Measurements from ENCODE around the gene UBXN10. TPM values are rescaled to one million over a fixed set of nuclear protein-coding genes. Genes with fewer than 3 reads are reported as not detected.

UBXN10 gene
- total and polyA plus RNA-seq, 2 of the 13 experiments (the other 11 are each of a cell fraction or from before 2014, with no cell fraction given): 0.04 to 0.05 TPM

DNA sequence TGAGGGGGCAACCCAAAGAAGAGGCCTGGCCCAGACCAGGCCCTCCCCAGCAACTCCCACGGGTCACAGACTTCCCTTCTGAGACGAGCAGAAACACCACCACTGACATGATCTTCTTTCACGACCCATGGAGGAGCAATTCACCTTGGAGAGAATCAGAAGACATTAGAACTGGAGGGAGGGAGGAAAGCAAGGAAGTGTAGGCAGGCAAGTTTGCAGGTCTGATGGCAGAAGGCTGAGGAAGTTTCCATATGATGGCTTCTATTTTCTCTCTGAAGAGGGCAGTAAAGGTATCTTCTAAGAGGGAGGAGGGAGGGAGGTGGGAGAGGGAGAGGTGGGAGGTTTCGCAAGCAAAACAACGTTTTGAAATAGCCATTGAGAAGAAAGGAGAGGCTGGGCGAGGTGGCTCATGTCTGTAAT is 1.4 kb upstream of the UBXN10 start (continued):
- TF ChIP-seq ZNF615 (CRISPR knock-in tag; IDR thresholded peaks at IDR 0.05; ENCODE audit: borderline replicate concordance) (no peak), PREB (CRISPR knock-in tag; IDR thresholded peaks at IDR 0.05) (no peak), TBP (CRISPR knock-in tag; IDR thresholded peaks at IDR 0.05) (no peak), MXI1 (IDR thresholded peaks at IDR 0.05; ENCODE audit: borderline replicate concordance, low read depth, low read length) (no peak), ATF7 (IDR thresholded peaks at IDR 0.05) (no peak), ATF7 (CRISPR knock-in tag; IDR thresholded peaks at IDR 0.05) (no peak), LCORL (IDR thresholded peaks at IDR 0.05) (no peak), LCORL (CRISPR knock-in tag; IDR thresholded peaks at IDR 0.05) (no peak), ZSCAN21 (CRISPR knock-in tag; IDR thresholded peaks at IDR 0.05; ENCODE audit: borderline replicate concordance) (no peak), ZNF383 (CRISPR knock-in tag; IDR thresholded peaks at IDR 0.05; ENCODE audit: borderline replicate concordance) (no peak), ZNF768 (CRISPR knock-in tag; IDR thresholded peaks at IDR 0.05) (no peak), AKAP8 (CRISPR knock-in tag; IDR thresholded peaks at IDR 0.05) (no peak), ETV5 (CRISPR knock-in tag; IDR thresholded peaks at IDR 0.05; ENCODE audit: borderline replicate concordance) (no peak), MAX (IDR thresholded peaks at IDR 0.05) (no peak), ZNF746 (CRISPR knock-in tag; IDR thresholded peaks at IDR 0.05) (peak; percentile 81; the same call in 1 of the 2 replicates), CCAR2 (optimal IDR thresholded peaks at IDR 0.05; ENCODE audit: low read depth, low read length) (no peak), CEBPG (CRISPR knock-in tag; IDR thresholded peaks at IDR 0.05) (peak; percentile 67), ZNF83 (CRISPR knock-in tag; IDR thresholded peaks at IDR 0.05; ENCODE audit: borderline replicate concordance) (no peak), THAP9 (CRISPR knock-in tag; IDR thresholded peaks at IDR 0.05; ENCODE audit: borderline replicate concordance) (no peak), ETV6 (CRISPR knock-in tag; conservative IDR thresholded peaks at IDR 0.05) (no peak)
- TF ChIP-seq, protein P1, sequence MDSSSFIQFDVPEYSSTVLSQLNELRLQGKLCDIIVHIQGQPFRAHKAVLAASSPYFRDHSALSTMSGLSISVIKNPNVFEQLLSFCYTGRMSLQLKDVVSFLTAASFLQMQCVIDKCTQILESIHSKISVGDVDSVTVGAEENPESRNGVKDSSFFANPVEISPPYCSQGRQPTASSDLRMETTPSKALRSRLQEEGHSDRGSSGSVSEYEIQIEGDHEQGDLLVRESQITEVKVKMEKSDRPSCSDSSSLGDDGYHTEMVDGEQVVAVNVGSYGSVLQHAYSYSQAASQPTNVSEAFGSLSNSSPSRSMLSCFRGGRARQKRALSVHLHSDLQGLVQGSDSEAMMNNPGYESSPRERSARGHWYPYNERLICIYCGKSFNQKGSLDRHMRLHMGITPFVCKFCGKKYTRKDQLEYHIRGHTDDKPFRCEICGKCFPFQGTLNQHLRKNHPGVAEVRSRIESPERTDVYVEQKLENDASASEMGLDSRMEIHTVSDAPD (CRISPR knock-in tag; IDR thresholded peaks at IDR 0.05): no peak
- TF ChIP-seq, protein P2, sequence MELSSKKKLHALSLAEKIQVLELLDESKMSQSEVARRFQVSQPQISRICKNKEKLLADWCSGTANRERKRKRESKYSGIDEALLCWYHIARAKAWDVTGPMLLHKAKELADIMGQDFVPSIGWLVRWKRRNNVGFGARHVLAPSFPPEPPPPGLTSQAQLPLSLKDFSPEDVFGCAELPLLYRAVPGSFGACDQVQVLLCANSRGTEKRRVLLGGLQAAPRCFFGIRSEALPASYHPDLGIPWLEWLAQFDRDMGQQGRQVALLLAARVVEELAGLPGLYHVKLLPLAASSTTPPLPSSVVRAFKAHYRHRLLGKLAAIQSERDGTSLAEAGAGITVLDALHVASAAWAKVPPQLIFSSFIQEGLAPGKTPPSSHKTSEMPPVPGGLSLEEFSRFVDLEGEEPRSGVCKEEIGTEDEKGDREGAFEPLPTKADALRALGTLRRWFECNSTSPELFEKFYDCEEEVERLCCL (CRISPR knock-in tag; IDR thresholded peaks at IDR 0.05; ENCODE audit: borderline replicate concordance): no peak
- TF ChIP-seq, protein P3, sequence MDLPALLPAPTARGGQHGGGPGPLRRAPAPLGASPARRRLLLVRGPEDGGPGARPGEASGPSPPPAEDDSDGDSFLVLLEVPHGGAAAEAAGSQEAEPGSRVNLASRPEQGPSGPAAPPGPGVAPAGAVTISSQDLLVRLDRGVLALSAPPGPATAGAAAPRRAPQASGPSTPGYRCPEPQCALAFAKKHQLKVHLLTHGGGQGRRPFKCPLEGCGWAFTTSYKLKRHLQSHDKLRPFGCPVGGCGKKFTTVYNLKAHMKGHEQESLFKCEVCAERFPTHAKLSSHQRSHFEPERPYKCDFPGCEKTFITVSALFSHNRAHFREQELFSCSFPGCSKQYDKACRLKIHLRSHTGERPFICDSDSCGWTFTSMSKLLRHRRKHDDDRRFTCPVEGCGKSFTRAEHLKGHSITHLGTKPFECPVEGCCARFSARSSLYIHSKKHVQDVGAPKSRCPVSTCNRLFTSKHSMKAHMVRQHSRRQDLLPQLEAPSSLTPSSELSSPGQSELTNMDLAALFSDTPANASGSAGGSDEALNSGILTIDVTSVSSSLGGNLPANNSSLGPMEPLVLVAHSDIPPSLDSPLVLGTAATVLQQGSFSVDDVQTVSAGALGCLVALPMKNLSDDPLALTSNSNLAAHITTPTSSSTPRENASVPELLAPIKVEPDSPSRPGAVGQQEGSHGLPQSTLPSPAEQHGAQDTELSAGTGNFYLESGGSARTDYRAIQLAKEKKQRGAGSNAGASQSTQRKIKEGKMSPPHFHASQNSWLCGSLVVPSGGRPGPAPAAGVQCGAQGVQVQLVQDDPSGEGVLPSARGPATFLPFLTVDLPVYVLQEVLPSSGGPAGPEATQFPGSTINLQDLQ (CRISPR knock-in tag; IDR thresholded peaks at IDR 0.05): no peak
